ENCODE measurements around the gene BST2.

GRCh38 chr19:17404621-17405249 is 695 bp downstream of the BST2 start:
- TF ChIP-seq GATA2 (IDR thresholded peaks at IDR 0.05; ENCODE audit: low read depth, low read length), result no peak
- TF ChIP-seq GATA3 (IDR thresholded peaks at IDR 0.05; ENCODE audit: low read depth, low read length), result no peak
